ENCODE data around the gene PLCD1.

DNA sequence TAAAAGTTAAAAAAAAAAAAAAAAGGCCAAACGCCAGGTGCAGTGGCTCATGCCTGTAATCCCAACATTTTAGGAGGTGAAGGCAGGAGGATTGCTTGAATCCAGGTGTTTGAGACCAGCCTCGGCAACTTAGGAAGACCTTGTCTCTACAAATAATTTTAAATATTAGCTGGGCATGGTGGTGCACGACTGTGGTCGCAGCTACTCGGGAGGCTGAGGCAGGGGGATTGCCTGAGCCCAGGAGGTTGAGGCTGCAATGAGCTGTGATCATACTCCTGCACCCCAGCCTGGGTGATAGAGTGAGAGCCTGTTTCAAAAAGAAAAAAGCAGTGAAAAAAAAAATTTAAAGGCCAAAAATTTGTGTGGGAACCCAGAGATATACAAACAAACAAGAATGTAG lies 6.8 kb upstream of the PLCD1 start:
- no peak for TF ChIP-seq ZFP3 (CRISPR knock-in tag; IDR thresholded peaks at IDR 0.05)
- TF ChIP-seq, protein P1, sequence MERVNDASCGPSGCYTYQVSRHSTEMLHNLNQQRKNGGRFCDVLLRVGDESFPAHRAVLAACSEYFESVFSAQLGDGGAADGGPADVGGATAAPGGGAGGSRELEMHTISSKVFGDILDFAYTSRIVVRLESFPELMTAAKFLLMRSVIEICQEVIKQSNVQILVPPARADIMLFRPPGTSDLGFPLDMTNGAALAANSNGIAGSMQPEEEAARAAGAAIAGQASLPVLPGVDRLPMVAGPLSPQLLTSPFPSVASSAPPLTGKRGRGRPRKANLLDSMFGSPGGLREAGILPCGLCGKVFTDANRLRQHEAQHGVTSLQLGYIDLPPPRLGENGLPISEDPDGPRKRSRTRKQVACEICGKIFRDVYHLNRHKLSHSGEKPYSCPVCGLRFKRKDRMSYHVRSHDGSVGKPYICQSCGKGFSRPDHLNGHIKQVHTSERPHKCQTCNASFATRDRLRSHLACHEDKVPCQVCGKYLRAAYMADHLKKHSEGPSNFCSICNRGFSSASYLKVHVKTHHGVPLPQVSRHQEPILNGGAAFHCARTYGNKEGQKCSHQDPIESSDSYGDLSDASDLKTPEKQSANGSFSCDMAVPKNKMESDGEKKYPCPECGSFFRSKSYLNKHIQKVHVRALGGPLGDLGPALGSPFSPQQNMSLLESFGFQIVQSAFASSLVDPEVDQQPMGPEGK (CRISPR knock-in tag; IDR thresholded peaks at IDR 0.05; ENCODE audit: borderline replicate concordance) = no peak
- TF ChIP-seq ZNF70 (CRISPR knock-in tag; IDR thresholded peaks at IDR 0.05) = no peak
- TF ChIP-seq, protein P2, sequence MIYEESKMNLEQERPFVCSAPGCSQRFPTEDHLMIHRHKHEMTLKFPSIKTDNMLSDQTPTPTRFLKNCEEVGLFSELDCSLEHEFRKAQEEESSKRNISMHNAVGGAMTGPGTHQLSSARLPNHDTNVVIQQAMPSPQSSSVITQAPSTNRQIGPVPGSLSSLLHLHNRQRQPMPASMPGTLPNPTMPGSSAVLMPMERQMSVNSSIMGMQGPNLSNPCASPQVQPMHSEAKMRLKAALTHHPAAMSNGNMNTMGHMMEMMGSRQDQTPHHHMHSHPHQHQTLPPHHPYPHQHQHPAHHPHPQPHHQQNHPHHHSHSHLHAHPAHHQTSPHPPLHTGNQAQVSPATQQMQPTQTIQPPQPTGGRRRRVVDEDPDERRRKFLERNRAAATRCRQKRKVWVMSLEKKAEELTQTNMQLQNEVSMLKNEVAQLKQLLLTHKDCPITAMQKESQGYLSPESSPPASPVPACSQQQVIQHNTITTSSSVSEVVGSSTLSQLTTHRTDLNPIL (CRISPR knock-in tag; IDR thresholded peaks at IDR 0.05; ENCODE audit: low read depth) = no peak
- no peak for TF ChIP-seq ZC3H10 (CRISPR knock-in tag; IDR thresholded peaks at IDR 0.05)
- TF ChIP-seq, protein P3, sequence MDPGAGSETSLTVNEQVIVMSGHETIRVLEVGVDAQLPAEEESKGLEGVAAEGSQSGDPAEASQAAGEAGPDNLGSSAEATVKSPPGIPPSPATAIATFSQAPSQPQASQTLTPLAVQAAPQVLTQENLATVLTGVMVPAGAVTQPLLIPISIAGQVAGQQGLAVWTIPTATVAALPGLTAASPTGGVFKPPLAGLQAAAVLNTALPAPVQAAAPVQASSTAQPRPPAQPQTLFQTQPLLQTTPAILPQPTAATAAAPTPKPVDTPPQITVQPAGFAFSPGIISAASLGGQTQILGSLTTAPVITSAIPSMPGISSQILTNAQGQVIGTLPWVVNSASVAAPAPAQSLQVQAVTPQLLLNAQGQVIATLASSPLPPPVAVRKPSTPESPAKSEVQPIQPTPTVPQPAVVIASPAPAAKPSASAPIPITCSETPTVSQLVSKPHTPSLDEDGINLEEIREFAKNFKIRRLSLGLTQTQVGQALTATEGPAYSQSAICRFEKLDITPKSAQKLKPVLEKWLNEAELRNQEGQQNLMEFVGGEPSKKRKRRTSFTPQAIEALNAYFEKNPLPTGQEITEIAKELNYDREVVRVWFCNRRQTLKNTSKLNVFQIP (CRISPR knock-in tag; IDR thresholded peaks at IDR 0.05; ENCODE audit: borderline replicate concordance, low read depth) = no peak
- no peak for TF ChIP-seq ISL1 (CRISPR knock-in tag; IDR thresholded peaks at IDR 0.05)
- TF ChIP-seq, protein P4, sequence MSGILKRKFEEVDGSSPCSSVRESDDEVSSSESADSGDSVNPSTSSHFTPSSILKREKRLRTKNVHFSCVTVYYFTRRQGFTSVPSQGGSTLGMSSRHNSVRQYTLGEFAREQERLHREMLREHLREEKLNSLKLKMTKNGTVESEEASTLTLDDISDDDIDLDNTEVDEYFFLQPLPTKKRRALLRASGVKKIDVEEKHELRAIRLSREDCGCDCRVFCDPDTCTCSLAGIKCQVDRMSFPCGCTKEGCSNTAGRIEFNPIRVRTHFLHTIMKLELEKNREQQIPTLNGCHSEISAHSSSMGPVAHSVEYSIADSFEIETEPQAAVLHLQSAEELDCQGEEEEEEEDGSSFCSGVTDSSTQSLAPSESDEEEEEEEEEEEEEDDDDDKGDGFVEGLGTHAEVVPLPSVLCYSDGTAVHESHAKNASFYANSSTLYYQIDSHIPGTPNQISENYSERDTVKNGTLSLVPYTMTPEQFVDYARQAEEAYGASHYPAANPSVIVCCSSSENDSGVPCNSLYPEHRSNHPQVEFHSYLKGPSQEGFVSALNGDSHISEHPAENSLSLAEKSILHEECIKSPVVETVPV (CRISPR knock-in tag; IDR thresholded peaks at IDR 0.05) = no peak
- TF ChIP-seq TCF4 (CRISPR knock-in tag; IDR thresholded peaks at IDR 0.05; ENCODE audit: borderline replicate concordance) = no peak
- no peak for TF ChIP-seq OSR1 (CRISPR knock-in tag; IDR thresholded peaks at IDR 0.05)

All from SK-N-SH treated with all-trans-retinoic acid at 6 μM for 48 hours (cell line).